Left colon (tissue), 2 donors: ENCODE measurements around the gene RASSF3. TPM values are rescaled to one million over a fixed set of nuclear protein-coding genes. Genes with fewer than 3 reads are reported as not detected.

Experiments
- ATAC-seq: fragments of 200-7000 bp; cut with Tn5 transposase; one replicate; pipeline ENCODE4 v1.9.1; 2020; ENCODE audit warnings: mild to moderate bottlenecking, moderate library complexity
- DNase-seq, 2 donors: peaks; one replicate each; pipeline ENCODE4 v3.0.0-alpha.2; 2020
- intact Hi-C, 2 donors: fragments of 100-400 bp; cut with DNase I in 1 of 2; cut with micrococcal nuclease in 1 of 2; formaldehyde crosslinking; loops; one replicate each; pipeline versions ENCODE4 v1.11.2 to v1.14.0; 2022; cut with DNase I, micrococcal nuclease
- microRNA-seq, 2 donors: library from miRNA; unstranded; fragments of <30 nt; microRNA quantifications; one replicate each; pipeline versions ENCODE4 v1.1.0 to v1.2.0, GENCODE V29; 2020
- total RNA-seq, 2 donors: library from RNA; stranded (reverse); fragmentation: NEBNext Ultra II Directional; extraction: Animal tissue kit (Norgen Biotek cat#: 25700); gene quantifications; one replicate each; pipeline ENCODE4 v1.2.1, GENCODE V29; 2021
- donor health status: DM: no; HTN: no; CAD: no.
- donor health status: DM: yes; HTN: yes; CAD: no.

RASSF3 gene
- total RNA-seq, 2 donors from 2014 or later = 88.4 to 104 TPM

DNA sequence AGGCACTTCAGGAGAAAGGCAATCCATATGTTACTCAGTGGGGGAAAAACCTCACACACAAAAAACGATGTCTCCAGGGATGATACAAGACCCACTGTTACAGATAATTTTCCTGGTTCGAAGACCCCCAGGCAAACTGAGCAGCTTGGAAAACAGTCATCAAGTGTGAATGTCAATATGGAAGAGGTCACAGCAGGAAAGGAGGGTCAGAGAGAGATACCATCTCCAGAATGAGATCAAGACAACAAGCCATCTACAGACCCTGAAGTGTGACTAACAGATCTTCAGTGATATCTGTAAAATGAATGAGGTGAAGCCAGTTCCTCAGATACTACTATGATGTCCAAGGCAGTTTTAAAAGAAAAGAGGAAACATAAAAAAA is 120.3 kb downstream of the RASSF3 start:
- DNase-seq = no peak
- intact Hi-C loops = no loop called here
- ATAC-seq = no peak

DNA sequence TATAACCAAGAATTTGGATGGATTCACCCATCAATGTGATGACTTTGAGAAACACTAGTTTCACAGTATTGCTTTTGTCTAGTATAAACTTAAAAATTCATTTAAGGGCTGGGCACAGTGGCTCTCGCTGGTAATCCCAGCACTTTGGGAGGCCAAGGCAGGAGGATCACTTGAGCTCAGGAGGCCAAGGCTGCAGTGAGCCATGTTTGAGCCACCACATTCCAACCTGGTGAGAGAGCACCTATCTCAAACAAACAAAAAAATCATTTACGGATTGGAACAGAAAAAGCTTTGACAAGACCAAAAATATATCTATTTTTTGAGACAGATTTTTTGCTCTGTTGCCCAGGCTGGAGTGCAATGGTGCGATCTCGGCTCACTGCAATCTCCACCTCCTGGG is 121.4 kb downstream of the RASSF3 start:
- ATAC-seq (no peak), DNase-seq (no peak)
- intact Hi-C loops = no loop called here

DNA sequence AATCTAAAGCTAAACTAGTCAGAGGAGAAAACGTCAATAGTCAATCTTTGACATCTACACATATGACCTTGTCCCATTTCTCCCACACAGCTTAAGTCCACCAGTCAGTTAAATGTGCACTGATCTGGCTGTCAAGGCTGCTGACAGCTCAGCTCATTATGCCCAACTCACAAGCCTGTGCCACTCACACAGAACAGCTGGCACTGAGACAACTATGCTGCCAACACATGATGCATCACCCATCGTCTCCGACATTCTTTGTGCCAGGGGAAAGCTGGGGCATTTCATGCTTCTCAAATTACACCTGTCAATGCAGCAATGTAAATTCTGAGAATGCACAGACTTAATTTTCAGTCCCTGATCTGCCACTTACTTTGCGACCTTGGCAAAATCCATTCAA is 123.6 kb downstream of the RASSF3 start:
- intact Hi-C loops = no loop called here
- no peak for ATAC-seq
- DNase-seq = no peak

DNA sequence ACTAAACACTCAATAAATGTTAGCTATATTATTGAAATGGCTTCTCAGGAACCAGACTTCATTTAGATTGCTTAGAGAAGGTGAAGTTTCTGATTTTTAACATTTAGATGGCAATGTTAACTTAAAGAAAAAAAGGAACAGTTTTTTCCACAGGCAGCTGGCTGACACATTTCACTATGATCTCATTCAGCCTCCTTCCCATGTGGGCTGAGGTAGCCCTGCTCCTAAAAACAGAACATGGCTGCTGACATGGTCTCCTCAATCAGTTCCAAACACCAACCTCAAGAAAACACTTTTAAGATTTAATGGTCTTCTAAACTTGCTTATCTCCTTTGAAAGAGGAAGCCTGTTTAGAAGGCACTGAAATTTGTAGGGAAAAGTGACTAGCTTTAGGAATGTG is 125.1 kb downstream of the RASSF3 start:
- no peak for ATAC-seq
- no peak for DNase-seq
- intact Hi-C loops = no loop called here

DNA sequence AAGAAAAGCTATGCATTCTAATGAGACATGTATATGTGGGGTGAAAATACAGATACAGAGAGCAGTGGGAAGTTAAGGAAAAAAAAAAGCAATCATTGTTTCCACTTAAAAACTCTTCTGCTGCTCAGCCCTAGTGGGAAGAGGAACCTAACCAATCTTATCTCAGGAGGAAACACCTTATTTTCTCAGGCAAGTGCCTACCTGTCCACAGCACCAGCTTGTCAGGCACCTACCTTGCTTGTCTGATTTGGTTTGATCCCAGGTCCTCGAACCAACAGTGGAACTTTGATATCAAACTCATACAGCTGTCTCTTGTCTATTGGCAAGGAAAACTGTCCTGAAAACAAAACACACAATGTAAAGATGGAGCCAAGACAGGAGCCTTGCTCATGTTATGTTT is 126.5 kb downstream of the RASSF3 start:
- intact Hi-C loops = no loop called here
- ATAC-seq = no peak

DNA sequence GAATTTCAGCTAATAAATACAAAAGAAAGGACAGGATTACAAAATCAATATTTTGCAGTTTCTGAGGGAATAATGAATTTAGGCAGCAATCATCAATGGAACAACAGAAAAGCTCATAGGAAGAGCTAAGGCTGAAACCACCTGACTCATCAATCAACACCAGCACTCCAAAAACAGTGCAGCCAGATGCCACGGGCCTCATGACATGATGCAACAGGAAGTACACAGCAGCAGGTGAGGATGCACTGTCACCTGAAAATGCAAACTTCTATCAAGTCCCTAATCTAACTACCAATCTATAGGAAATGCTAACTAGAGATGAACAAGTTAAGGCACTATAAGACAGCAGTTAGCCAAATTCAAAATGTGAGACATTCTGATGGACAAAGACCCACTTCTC is 127.2 kb downstream of the RASSF3 start:
- DNase-seq (no peak), ATAC-seq (no peak)
- intact Hi-C loops = no loop called here

More for the DNA sequence above, 126.5 kb downstream of the RASSF3 start:
- no peak for DNase-seq

DNA sequence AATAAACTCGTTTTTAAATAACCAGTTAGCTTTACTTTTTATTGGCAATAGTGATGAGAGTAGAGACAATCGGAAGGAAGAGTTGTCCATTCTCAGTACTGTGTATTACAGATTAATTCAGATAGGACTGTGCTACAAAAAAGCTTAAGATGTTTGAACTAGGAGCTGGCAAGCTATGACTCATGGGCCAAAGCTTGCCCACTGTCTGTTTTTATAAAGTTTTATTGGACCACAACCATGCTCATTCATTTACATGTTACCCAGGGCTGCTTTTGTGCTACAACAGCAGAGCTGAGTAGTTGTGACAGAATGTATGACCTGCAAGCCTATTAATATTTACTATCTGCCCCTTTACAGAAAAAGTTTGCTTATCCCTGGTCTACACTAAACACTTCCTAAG is 129.5 kb downstream of the RASSF3 start:
- intact Hi-C loops = no loop called here
- DNase-seq (no peak), ATAC-seq (no peak)

DNA sequence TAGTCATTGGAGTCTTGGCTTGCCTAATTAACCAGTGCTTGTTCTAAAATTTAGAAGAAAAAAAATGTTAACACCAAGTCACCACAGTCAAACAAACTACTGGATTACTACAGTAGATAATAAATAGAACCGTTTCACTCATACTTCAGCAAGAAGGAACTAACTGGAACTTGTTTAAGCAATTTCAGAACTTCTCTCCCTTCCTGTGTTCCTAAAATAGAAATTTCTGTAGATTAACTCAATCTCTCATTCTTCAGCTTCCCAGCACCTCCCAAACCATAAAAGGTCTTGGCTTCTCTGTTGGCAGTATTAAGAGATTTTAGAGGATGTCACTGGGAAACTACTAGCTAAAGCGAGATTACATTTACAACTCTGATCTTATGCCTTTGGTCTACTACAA is 130.4 kb downstream of the RASSF3 start:
- intact Hi-C loops = no loop called here
- ATAC-seq = no peak
- no peak for DNase-seq

DNA sequence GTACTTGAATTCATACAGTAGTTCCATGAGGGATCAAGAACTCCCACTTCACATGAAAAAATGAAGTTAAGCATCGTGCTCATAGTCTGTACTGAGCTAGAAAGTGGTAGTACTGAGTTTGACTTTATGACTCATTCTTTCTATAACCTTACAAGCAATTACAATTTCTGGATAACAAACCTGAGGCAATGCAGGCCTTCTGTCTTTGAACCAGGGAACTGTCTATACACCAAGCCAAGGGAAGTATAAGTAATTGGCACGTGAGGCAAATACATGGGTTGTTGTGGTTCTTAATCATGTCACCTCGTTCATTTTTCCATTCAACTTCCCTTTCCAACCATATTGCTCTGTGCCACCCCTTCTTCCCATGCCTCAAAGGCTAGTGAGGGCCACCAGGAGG is 132.1 kb downstream of the RASSF3 start:
- intact Hi-C loops = no loop called here
- DNase-seq (no peak), ATAC-seq (no peak)

DNA sequence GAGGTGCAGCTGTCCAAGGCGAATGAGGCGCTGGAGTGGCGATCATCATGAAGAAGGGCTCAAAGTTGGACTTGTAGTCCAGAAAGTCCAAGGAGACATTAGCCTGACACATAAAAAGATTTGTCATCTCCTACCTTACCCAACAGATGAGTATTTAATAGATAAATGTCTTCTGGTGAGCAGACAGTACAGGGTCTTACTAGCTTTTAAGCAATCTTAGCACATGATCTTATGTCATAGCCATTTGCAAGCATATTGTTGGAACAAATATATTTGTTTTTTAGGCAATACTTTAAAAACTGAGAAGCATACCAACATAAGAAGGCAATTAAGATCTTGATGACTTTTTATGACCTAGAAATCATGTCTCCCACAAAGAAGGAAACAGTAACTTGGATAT is 132.9 kb downstream of the RASSF3 start:
- intact Hi-C loops = no loop called here
- DNase-seq (no peak), ATAC-seq (no peak)

DNA sequence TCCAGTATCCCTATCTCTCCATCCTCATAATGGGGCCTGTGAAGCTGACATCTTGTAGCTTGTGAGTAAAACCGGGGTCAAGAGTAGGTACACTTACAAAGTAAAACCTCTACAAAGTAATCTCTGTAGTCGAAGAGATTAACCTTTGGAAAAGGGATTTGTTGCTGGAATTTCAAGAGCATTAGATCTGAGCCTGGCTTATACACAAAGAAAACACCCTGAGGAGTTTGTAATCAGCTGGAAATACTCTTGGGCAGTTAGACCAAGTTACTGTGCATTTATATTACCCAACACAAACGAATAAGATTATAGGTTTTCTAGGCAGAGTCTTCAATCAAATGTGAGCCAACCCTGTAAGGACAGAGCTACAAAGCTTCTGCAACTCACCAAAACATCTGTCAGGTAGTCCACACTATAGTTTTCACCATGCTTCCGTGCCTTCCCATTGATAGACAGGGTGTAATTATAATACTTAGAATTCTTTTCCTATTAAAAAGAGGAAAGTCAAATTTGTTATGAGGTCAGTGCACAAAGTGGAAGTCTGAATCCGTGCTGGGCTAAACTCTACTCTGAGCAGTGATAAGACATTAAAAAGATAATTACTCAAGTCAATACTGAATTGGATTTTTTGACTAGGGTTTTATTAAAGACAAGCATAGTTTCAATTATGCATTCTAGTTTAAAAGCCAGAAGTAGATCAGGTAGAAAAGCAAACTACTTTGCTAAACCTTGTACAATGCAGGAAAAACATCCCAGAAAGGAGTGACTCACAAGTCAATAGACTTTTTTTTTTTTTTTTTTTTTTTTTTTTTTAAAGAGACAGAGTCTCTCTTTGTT is 134.3 kb downstream of the RASSF3 start:
- DNase-seq (no peak), ATAC-seq (peak; percentile 78)
- intact Hi-C loops = no loop called here

DNA sequence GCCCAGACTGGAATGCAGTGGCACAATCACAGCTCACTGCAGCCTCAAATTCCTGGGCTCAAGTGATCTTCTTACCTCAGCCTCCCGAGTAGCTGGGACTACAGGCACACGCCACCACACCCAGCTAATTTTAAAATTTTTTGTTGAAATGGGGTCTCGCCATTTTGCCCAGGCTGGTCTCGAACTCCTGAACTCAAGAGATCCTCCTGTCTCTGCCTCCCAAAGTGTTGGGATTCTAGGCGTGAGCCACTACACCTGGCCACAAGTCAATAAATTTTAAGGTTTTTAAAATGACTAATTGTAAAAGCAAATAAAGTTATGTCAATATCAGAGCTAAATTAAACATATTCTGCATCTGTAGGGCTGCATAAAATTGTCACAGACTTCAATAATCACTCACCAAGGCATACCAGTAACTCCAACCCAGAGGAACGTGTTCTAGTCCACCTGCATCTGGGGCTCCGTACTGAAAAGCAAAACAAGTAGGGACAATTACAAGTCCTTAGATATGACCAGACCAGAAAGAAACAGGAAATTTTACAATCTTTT is 135.0 kb downstream of the RASSF3 start:
- DNase-seq = no peak
- ATAC-seq = peak; percentile 15
- intact Hi-C loops = no loop called here

DNA sequence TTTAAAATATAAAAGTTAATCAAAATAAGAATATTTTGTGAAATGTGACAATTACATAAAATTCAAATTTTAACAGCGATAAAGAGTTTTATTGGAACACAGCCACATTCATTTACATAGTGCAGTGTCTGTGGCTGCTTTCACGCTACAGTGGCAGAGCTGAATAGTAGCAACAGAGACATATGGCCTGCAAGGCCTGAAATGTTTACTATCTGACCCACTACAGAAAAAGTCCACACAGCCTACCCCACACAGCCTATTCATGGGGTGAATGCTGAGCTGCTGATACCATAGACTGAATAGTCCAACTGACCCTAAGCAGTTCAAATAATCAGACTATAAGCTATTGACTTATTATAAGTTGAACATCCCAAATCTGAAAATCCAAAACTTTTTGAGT is 135.7 kb downstream of the RASSF3 start:
- intact Hi-C loops = no loop called here
- DNase-seq (no peak), ATAC-seq (no peak)

DNA sequence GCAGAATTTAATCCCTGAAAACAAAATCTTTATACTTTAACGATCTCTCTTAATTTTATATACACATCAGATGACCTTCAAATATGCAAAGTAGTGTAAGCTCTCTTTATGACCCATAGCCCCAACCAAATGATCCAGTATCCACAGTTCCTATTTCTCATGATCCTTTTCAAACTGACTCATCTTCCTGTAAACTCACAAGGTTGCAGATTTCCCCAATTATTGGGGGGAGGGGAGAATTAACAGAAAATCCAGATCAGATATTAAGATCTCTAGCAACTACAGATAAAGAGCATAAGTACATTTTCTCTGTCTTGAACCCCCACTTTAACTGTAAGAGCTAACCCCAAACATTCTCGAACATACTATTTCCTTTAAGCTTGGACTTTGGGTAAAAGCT is 136.4 kb downstream of the RASSF3 start:
- ATAC-seq (no peak), DNase-seq (no peak)
- intact Hi-C loops = no loop called here

Small RNA genes within 50 kb of the gene (microRNA-seq; reads per million reads assigned to microRNA genes)
- 0 reads per million in 2 donors for gene MIR548C
- gene MIR548Z = 0 reads per million in 2 donors

Other genes starting within 250 kb of the RASSF3 start
- gene C12orf56, start 219.7 kb upstream of the RASSF3 start, total RNA-seq = 1 to 10 TPM in 1 of 2 donors, under 1 TPM in 1; 0.24 to 1.6 TPM
- gene XPOT, start 206.1 kb upstream of the RASSF3 start, total RNA-seq = 10 to 100 TPM; 24.3 to 30.4 TPM
- gene TBK1, start 158.4 kb upstream of the RASSF3 start, total RNA-seq = 10 to 100 TPM; 17.1 to 17.7 TPM
- gene GNS, start 148.9 kb downstream of the RASSF3 start, total RNA-seq = 10 to 100 TPM; 59.6 to 70.8 TPM
- gene TBC1D30, start 214.2 kb downstream of the RASSF3 start, total RNA-seq = 10 to 100 TPM in 1 of 2 donors, 1 to 10 TPM in 1; 10.0 to 12.8 TPM